IPS DF 19.7 (cell line): ENCODE results near the gene SLA2.
"Not testable (repeated sequence)": the region's sequence is repeated elsewhere in the genome, so short reads cannot be mapped to it uniquely, and the experiment has no call there.

Experiments used
- DNase-seq: peaks from one replicate; pipeline ENCODE4 v3.0.0-alpha.2; 2013; ENCODE audit warnings: low read depth, low spot score

The SLA2 gene

DNA sequence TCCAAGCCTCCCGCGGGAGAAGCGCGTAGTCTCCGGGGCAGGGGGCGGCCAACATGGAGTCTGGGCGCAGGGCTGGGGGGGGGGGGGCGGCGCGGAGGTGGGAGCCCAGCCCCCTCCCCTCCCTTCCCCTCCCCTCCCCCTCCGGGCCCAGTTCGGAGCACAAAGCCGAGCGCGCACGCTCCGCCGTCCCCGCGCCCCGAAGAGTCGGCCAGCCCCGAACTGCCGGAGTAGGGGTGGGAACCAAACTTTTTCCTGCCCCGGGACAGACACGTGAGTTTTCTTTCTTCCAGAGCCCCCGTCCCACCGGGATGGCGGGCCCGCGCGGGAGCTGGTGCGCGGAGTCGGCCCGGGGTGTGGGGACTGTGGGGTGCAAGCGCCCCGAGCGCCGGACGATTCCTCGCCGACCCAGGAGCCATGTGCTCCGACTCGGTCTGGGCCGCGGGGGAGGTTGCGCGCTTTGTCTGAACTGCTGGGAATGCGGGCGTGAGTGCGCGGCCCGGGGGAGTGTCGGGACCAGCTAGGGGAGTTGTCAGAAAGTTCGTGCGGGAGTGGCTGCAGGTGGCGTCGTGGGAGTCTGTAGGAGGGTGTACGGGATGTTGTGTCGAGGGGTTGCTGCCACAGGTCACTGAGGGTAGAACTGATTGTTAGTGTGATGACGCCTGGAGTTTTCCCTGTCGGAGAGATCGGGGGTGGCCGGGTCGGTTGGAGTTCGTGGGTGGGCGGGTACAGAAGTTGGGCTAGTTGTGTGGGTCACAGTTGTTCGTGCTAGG, 71.4 kb downstream of the SLA2 start:
- no peak for DNase-seq

DNA sequence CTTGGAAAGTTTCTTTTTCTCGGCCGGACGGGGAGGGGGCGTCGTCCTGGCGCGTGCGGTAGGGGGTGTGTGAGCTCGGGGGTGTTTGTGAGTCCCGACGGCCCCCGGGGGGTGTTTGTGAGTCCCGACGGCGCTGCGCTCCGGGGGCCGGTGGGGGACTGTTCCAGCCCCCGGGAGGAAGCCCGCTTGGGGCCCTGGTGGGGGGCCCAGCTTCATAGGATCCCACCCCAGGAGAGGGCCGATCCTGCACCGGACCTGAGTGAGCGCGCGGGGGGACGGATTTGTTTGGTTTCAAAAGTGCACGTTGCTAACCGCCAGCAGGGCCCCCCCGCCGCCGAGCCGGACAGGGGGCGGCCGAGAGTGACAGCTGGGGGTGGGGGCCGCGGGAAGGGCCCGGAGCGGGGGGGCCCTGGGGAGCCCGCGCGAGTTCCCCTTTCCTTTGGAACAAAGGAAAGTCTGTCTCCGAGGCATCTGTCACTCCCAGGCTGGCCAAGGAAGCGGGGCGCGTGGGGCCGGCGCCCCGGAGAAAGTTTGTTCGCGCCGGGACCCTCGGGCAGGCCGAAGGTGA, 72.1 kb downstream of the SLA2 start:
- DNase-seq: no peak

DNA sequence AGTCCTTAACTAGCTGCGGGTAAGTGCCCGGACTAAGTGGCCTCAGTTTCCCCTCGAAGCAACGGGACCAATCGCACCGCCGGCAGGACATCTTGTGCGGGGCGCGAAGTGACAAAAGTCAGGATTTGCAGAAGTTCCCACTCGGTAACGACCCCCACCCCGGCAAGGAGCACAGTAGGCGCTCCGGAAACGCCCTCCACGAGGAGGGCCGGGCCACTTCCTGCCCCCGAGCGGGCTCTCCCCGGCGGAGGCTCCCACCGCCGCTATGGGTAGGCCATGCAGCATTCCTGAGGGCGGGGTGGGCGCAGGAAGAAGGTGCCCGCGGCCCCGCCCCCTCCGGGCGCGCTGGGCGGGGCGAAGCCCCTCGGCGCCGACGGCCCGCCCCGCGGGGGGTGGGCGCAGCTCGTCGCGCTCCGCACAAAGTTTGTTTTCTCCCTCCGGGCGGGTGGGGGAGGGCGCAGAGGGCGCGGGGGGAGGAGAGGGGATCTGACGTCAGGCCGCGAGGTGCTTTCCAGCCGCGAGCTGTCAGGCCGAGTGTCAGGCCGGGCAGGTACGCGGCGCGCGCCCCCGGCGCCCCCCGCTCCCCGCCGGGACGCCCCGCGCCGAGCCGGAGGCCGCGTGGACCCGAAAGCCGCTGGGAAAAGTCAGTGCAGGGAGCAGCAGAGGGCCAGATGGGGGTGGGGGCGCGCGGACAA, 72.7 kb downstream of the SLA2 start, which contains the start of gene TGIF2:
TSS of gene TGIF2 (plus strand) at position 495 of the 695 bp plus-strand sequence. CDS start 5,178 bp downstream, outside the sequence.
- DNase-seq: no peak

DNA sequence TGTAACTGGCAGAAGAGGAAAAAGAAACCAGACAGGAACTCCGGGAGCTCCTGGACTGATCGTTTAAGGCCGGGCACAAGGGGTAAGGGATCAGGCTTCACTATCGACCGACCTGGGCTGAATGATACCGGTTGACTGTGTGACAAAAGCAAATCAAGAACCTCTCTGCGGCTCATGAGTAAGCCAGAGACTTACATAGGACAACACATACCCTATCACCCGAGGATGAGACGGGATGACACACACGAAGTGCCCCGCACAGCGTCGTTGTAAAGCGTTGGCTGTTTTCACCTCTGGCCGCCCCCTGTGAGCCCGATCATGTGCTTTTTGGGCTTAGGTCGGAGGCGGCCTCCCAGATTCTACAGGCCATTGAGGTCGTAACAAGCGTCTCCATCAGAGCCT, 73.3 kb downstream of the SLA2 start:
- DNase-seq: no peak

DNA sequence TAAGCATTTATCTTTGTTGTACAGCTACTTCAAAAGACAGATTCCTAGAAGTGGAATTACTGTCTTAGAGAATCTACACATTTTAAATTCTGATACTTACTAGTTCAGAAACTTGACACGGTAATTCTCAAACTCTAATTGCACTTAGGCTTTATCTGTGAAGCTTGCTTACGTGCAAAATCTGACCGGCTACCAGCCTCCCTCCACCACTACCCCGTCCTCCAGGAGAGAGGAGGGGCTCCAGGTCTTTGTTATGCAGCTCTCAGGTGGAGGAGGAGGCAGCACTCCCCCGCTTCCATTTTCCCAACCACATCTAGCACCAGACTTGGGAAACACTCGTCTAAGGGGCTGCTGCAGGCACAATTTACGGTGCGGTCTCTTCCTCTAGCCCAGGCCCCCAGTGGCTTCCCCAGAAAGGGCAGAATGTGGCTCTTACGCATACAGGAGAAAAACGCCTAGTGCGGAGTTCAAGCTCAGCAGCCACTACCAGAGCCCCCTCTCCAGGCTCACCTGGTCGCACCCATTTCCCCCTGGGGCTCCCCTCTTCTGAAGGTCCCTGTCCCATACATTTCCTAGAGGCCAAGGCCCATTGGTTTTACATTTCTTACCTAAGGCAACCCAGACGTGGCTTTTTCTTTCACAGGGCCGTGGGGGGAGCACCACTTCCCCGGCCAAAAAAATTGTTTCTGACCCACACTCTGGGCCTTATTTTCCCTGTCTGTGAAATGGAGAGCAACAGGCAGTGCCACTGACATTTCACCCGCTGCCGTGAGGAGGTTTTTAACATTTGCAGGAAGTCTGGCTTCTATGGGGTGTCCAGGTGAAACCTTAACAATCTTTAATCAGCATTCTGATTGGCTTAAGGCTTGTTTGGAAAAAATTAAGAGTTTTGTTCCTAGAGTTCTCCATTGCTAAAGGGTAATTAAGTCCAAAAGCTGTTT, 74.2 kb downstream of the SLA2 start:
- DNase-seq: no peak

DNA sequence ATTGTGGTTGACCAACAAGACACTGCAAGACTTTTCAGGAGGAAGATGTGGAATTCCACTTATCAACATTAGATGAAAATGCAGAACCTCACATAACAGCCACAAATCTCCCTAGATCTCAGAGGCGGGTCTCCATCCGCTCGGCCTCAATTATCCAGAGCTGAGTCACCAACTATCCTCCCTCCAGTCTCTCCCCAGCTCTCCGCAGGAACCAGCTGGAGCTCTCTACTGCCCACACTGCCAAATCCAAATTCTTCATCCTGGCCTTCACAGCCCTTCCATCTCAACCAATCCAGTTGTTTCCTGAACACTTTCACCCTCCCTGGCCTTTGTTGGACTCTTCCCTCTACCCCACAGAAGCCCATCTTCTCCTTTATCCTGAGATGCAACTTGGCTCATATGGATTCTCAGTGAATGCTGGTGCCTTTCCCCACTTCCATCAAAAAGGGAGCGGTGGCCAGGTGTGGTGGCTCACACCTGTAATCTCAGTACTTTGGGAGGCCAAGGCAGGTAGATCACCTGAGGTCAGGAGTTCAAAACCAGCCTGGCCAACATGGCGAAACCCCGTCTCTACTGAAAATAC, 76.1 kb downstream of the SLA2 start:
- DNase-seq: no peak

DNA sequence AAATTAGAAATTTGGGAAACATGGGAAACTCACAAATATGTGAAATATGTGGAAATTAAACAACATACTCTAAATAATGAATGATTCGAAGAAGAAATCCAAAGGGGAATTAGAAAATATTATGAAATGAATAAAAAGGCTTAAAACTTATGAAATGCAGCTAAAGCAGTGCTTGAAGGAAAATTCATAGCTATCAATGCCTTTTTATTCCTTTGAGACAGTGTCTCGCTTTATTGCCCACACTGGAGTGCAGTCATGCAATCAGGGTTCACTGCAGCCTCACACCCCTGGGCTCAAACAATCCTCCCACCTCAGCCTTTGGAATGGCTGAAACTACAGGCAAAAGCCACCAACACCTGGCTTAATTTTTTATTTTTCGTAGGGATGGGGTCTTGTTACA, 80.5 kb downstream of the SLA2 start:
- DNase-seq: no peak

DNA sequence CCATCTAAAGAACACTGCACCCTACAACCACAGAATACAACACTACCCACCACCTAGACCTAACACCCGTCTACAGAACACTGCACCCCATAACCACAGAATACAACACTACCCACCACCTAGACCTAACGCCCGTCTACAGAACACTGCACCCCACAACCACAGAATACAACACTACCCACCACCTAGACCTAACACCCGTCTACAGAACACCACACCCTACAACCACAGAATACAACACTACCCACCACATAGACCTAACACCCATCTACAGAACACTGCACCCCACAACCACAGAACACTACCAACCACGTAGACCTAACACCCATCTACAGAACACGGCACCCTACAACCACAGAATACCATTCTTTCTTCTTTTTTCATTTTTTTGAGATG, 81.3 kb downstream of the SLA2 start:
- not testable (repeated sequence) for DNase-seq

DNA sequence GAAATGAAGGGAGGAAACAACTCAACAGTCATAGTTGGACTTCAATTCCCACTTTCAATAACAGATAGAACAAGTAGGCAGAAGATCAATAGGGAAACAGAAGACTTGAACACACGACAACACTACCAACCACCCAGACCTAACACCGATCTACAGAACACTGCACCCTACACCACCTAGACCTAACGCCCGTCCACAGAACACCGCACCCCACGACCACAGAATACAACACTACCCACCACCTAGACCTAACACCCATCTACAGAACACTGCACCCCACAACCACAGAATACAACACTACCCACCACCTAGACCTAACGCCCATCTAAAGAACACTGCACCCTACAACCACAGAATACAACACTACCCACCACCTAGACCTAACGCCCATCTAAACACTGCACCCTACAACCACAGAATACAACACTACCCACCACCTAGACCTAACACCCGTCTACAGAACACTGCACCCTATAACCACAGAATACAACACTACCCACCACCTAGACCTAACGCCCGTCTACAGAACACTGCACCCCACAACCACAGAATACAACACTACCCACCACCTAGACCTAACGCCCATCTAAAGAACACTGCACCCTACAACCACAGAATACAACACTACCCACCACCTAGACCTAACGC, 81.8 kb downstream of the SLA2 start:
- DNase-seq: not testable (repeated sequence)

DNA sequence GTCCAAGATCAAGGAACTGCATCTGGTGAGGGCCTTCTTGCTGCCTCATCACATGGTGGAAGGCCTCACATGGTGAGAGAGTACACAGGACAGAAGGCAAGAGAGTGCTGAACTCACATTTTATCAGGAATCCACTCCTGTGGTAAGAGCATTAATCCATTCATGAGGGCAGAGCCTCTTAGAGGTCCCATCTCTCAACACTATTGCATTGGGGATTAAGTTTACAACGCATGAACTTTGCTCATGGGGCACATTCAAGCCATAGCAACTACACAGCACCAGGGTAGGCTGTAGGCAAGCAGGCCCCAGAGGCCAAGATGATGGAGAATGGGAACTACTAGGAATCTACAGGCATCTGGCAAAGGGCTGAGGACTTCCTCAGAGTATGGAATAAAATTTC, 82.6 kb downstream of the SLA2 start:
- DNase-seq: no peak

DNA sequence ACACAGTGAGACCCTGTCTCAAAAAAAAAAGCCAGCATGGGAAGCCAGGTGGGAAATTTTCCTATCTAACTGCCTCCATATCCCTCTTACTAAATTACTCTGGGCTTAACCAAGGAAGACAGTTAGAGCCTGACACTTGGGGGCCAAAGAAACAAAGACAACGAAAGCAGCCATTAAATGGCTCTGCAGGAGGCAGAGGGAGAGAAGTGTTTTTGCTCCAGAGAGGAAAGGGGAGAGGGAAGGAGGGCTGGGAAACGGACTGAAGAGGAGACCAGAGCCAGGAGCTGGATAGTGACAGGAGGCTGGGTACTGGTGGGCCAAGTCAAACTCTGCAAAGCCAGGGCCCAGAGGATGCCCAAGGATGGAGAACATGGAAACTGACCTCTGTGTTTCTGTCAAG, 83.3 kb downstream of the SLA2 start:
- DNase-seq: no peak
